SK-N-SH treated with all-trans-retinoic acid at 6 μM for 48 hours (cell line): ENCODE results near the gene SEC62.

ENCODE experiments used
- PATZ1 ChIP-seq: fragments of 250-450 bp; sonication (Bioruptor Pico); IDR thresholded peaks from 2 replicates; pipeline ENCODE4 v1.8.0; 2020; ENCODE audit warnings: mild to moderate bottlenecking, moderate library complexity, borderline replicate concordance
- PPARA ChIP-seq: fragments of 250-450 bp; sonication (Bioruptor Pico); IDR thresholded peaks from 2 replicates; pipeline ENCODE4 v1.5.0; 2020; ENCODE audit warnings: mild to moderate bottlenecking, borderline replicate concordance
- TCF4 ChIP-seq: fragments of 250-450 bp; sonication (Bioruptor Pico); IDR thresholded peaks from 2 replicates; pipeline ENCODE4 v1.8.0; 2021; ENCODE audit warnings: mild to moderate bottlenecking, moderate library complexity, borderline replicate concordance
- TOX ChIP-seq: fragments of 250-450 bp; sonication (Bioruptor Pico); IDR thresholded peaks from 2 replicates; pipeline ENCODE4 v1.8.0; 2021; ENCODE audit warnings: mild to moderate bottlenecking, moderate library complexity, borderline replicate concordance
- ZFP3 ChIP-seq: fragments of 250-450 bp; sonication (Bioruptor Pico); IDR thresholded peaks from 2 replicates; pipeline ENCODE4 v1.5.0; 2020; ENCODE audit warnings: mild to moderate bottlenecking, moderate library complexity
- ZNF70 ChIP-seq: fragments of 450-650 bp; formaldehyde crosslinking; IDR thresholded peaks from 2 replicates; pipeline ENCODE4 v1.5.0; 2020; ENCODE audit warnings: mild to moderate bottlenecking, moderate library complexity

DNA sequence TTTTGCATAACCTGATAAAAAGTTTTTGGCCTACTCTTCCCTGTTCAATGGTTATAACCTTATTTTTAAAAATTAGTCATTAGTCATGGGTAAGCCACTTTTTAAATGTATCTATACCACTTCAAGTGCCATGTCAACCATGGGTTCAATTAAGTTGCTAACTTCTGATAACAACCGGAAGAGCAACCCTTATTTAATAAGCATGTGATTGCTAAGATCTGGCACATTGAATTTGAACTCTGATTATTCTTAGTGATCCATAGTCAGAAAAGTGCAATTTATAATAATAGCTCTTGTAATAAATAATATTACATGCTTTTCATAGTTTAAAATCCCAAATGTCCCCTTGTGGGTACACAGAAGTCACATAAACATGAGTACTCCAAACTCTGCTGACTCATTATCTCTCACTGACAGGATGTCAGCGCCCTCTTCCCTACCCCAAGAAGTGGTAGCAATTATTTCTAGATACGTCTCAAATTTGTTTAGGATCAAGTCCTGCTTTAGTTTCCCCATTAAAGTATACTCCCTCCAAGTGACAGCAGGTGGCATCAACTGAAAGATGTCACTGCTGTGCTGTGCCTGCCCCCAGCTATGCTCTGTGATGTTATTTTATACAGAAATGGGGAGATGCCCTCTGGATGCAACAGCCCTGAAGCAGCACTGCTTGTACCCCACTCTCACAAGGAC lies 36.6 kb upstream of the SEC62 start:
- TF ChIP-seq TOX (CRISPR knock-in tag): no peak
- TF ChIP-seq PATZ1: no peak
- TF ChIP-seq TCF4 (CRISPR knock-in tag): no peak
- TF ChIP-seq PPARA (CRISPR knock-in tag): no peak
- no peak for TF ChIP-seq ZNF70 (CRISPR knock-in tag)
- TF ChIP-seq ZFP3 (CRISPR knock-in tag): no peak
